ENCODE results near the gene DHX15.
"Not testable (repeated sequence)": the region's sequence is repeated elsewhere in the genome, so short reads cannot be mapped to it uniquely, and the experiment has no call there.

Gene DHX15

GRCh38 chr4:24544208-24544988, 40.0 kb downstream of the DHX15 start:
- no peak for DNase-seq

GRCh38 chr4:24537025-24537424, 47.3 kb downstream of the DHX15 start:
- no peak for DNase-seq

GRCh38 chr4:24535399-24535798, 49.0 kb downstream of the DHX15 start:
- DNase-seq = no peak

- DNase-seq = no peak
These were observed 51.0 kb downstream of the DHX15 start for GRCh38 chr4:24533364-24533763.

- no peak for DNase-seq
These were observed 54.8 kb downstream of the DHX15 start for GRCh38 chr4:24529555-24529954.

GRCh38 chr4:24527371-24527770, 57.0 kb downstream of the DHX15 start:
- DNase-seq = no peak

- no peak for DNase-seq
These were observed 62.8 kb downstream of the DHX15 start for GRCh38 chr4:24521544-24521943.

GRCh38 chr4:24519649-24520048, 64.7 kb downstream of the DHX15 start:
- DNase-seq = no peak

GRCh38 chr4:24517676-24518075, 66.7 kb downstream of the DHX15 start:
- no peak for DNase-seq

GRCh38 chr4:24516926-24517325, 67.4 kb downstream of the DHX15 start:
- no peak for DNase-seq

- no peak for DNase-seq
These were observed 68.7 kb downstream of the DHX15 start for GRCh38 chr4:24515698-24516097.

- no peak for DNase-seq
These were observed 69.5 kb downstream of the DHX15 start for GRCh38 chr4:24514808-24515207.

GRCh38 chr4:24513718-24514117, 70.6 kb downstream of the DHX15 start:
- no peak for DNase-seq

- no peak for DNase-seq
These were observed 72.8 kb downstream of the DHX15 start for GRCh38 chr4:24511371-24512063.

GRCh38 chr4:24510091-24510490, 74.3 kb downstream of the DHX15 start:
- DNase-seq = no peak

GRCh38 chr4:24508541-24508940, 75.8 kb downstream of the DHX15 start:
- DNase-seq = no peak

- DNase-seq = no peak
These were observed 76.9 kb downstream of the DHX15 start for GRCh38 chr4:24507439-24507838.

GRCh38 chr4:24503090-24503489, 81.3 kb downstream of the DHX15 start:
- DNase-seq = not testable (repeated sequence)

GRCh38 chr4:24497221-24497620, 87.1 kb downstream of the DHX15 start:
- no peak for DNase-seq

- DNase-seq = no peak
These were observed 87.8 kb downstream of the DHX15 start for GRCh38 chr4:24496597-24496996.

- DNase-seq = no peak
These were observed 89.0 kb downstream of the DHX15 start for GRCh38 chr4:24495388-24495787.

- no peak for DNase-seq
These were observed 94.5 kb downstream of the DHX15 start for GRCh38 chr4:24489870-24490269.

- DNase-seq = peak; percentile 26
These were observed 95.8 kb downstream of the DHX15 start for GRCh38 chr4:24488399-24489164.

- no peak for DNase-seq
These were observed 101.5 kb downstream of the DHX15 start for GRCh38 chr4:24482871-24483270.
